Neural cell (in vitro differentiated cells): Measurements from ENCODE around the gene HSH2D.

Experiments
- EP300 ChIP-seq: fragments of 450-650 bp; conservative IDR thresholded peaks from 2 replicates; pipeline ENCODE4 v1.6.1; 2014; ENCODE audit warnings: antibody characterized with exemption, mild to moderate bottlenecking, moderate library complexity; ENCODE audit not compliant: poor library complexity, severe bottlenecking
- EZH2 ChIP-seq: fragments of 200-600, 300-800 bp; shearing (Covaris generic), sonication (generic); IDR thresholded peaks from 2 replicates; pipeline ENCODE4 v1.6.1; 2014; ENCODE audit warnings: antibody characterized with exemption, low read length, borderline replicate concordance, mild to moderate bottlenecking; ENCODE audit not compliant: insufficient read depth, poor library complexity, severe bottlenecking
- POLR2AphosphoS5 ChIP-seq: IDR thresholded peaks from 2 replicates; pipeline ENCODE4 v1.6.1; 2012
- RAD21 ChIP-seq: fragments of 450-650 bp; conservative IDR thresholded peaks from 2 replicates; pipeline ENCODE4 v1.6.1; 2014; ENCODE audit warnings: antibody characterized with exemption, mild to moderate bottlenecking, moderate library complexity
- REST ChIP-seq: IDR thresholded peaks from 2 replicates; pipeline ENCODE4 v1.6.1; 2012; ENCODE audit warnings: borderline replicate concordance
- SMC3 ChIP-seq: fragments of 450-650 bp; conservative IDR thresholded peaks from 2 replicates; pipeline ENCODE4 v1.6.1; 2014; ENCODE audit warnings: antibody characterized with exemption, mild to moderate bottlenecking, moderate library complexity; ENCODE audit not compliant: poor library complexity
- TAF1 ChIP-seq: IDR thresholded peaks from 2 replicates; pipeline ENCODE4 v1.6.1; 2012; ENCODE audit warnings: low read depth
- TF ChIP-seq, protein P1 (sequence below): fragments of 450-650 bp; IDR thresholded peaks from 2 replicates; pipeline ENCODE4 v1.5.1; 2014; ENCODE audit warnings: antibody characterized with exemption, mild to moderate bottlenecking, moderate library complexity; ENCODE audit not compliant: poor library complexity, severe bottlenecking

DNA sequence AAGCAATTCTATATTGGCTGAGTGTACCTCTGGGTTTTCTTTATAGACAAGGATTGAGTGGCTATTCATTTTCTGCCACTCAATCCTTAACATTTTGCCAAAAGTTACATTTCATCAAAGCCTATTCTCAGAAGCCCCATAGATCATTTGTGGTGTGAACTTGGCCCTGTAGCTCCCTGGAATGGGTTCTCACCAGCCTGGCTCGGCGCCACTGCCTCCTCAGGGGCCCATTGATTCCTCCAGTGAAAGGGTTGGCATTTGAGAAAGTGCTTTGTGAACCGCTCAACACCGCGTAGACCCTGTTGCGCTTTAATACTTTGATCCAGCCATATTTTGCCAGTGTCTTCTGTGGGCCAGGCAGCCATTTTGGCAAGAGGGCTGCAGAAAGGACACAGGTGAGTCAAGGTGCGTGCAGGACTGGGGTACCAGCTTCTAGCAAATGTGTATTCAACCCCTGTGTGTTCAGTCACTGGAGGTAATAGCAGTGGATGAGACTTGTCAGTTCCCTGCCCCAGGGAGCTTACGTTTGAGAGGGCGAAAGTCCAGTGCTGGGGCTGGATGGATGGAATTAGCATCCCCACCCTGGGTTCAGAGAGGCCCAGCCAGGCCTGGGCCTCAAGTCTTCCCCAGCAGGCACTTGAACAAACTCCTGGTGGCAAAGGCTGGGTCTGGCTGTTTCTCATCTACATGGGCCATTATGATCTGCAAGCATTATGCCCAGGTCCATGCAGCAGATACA is 28.0 kb upstream of the HSH2D start:
- TF ChIP-seq, protein P1, sequence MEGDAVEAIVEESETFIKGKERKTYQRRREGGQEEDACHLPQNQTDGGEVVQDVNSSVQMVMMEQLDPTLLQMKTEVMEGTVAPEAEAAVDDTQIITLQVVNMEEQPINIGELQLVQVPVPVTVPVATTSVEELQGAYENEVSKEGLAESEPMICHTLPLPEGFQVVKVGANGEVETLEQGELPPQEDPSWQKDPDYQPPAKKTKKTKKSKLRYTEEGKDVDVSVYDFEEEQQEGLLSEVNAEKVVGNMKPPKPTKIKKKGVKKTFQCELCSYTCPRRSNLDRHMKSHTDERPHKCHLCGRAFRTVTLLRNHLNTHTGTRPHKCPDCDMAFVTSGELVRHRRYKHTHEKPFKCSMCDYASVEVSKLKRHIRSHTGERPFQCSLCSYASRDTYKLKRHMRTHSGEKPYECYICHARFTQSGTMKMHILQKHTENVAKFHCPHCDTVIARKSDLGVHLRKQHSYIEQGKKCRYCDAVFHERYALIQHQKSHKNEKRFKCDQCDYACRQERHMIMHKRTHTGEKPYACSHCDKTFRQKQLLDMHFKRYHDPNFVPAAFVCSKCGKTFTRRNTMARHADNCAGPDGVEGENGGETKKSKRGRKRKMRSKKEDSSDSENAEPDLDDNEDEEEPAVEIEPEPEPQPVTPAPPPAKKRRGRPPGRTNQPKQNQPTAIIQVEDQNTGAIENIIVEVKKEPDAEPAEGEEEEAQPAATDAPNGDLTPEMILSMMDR = no peak
- no peak for TF ChIP-seq TAF1
- no peak for TF ChIP-seq REST
- TF ChIP-seq EP300 = no peak
- TF ChIP-seq EZH2 = no peak
- TF ChIP-seq POLR2AphosphoS5 = no peak
- TF ChIP-seq SMC3 = no peak
- no peak for TF ChIP-seq RAD21
